ENCODE measurements around the gene ZNF568. TPM values are rescaled to one million over a fixed set of nuclear protein-coding genes. Genes with fewer than 3 reads are reported as not detected.

The ZNF568 gene
- total and polyA plus RNA-seq, 9 of the 15 experiments (the other 6 are each of a cell fraction or from before 2014, with no cell fraction given): 0.04 to 0.36 (median 0.07) TPM; not detected in 1

- Histone ChIP-seq H3K9me1 (ENCODE audit: control insufficient read depth, insufficient read depth, low read length) (no peaks in the 10 kb centered on the region), H3K27ac (ENCODE audit: extremely low read depth, low read depth, low read length) (no peak overlapping the region), H4K20me1 (replicated peaks; ENCODE audit: control insufficient read depth, insufficient read depth, low read length) (no peaks in the 10 kb centered on the region), H3K9me3 (replicated peaks; ENCODE audit: control insufficient read depth, insufficient read depth, low read depth, low read length) (no peaks in the 10 kb centered on the region), H3K9ac (ENCODE audit: insufficient read depth in 1 of 2, low read depth in 2 of 2, low read length in 2 of 2) (no peak overlapping the region), H3K4me1 (replicated peaks in 1 of 2; ENCODE audit: control insufficient read depth in 2 of 2, insufficient read depth in 2 of 2, low read length in 2 of 2) (peaks cover 0 to 7% of the 10 kb centered on the region in 2 experiments; a peak in 1 of 5 replicates), H3K4me3 (peak overlapping the region; percentile 20; the same call in 1 of the 2 replicates), H2AFZ (ENCODE audit: low read depth, low read length) (no peak overlapping the region), H3K4me2 (ENCODE audit: insufficient read depth, low read length) (peak overlapping the region; percentile 18; the same call in 1 of the 2 replicates), H3K36me3 (ENCODE audit: control insufficient read depth, insufficient read depth, low read length) (no peaks in the 10 kb centered on the region), H3K27me3 (ENCODE audit: control insufficient read depth in 2 of 2, insufficient read depth in 2 of 2, low read length in 2 of 2) (no peaks in the 10 kb centered on the region), H3K79me2 (ENCODE audit: control insufficient read depth, insufficient read depth, low read length) (no peaks in the 10 kb centered on the region)
- DNase-seq (ENCODE audit: extremely low read depth in 1 of 4, low spot score in 3 of 4) (peak; percentile 9 to 25 (median 19)), ATAC-seq (peak; percentile 73), FAIRE-seq (no peak)
- in situ Hi-C loops (cut with MboI): no loop called here
- TF ChIP-seq CTCF (IDR thresholded peaks at IDR 0.05 in 2 of 3, conservative IDR thresholded peaks at IDR 0.05 in 1 of 3; ENCODE audit: insufficient read depth in 2 of 3, low read depth in 1 of 3, low read length in 3 of 3): peak; percentile 34 to 48 (median 41)
- TF ChIP-seq ZNF143 (CRISPR knock-in tag; IDR thresholded peaks at IDR 0.05): peak; percentile 55; the same call in 1 of the 2 replicates
- no peak for TF ChIP-seq ZNF3 (CRISPR knock-in tag; IDR thresholded peaks at IDR 0.05)
- TF ChIP-seq ZNF76 (CRISPR knock-in tag; IDR thresholded peaks at IDR 0.05; ENCODE audit: borderline replicate concordance): no peak
- no peak for TF ChIP-seq CREB3L1 (IDR thresholded peaks at IDR 0.05; ENCODE audit: borderline replicate concordance, low read depth)
- TF ChIP-seq RAD21 (CRISPR knock-in tag; conservative IDR thresholded peaks at IDR 0.05 in 1 of 2, IDR thresholded peaks at IDR 0.05 in 1 of 2): peak in 1 of 2 experiments; percentile 72; a peak in 2 of 4 replicates
- TF ChIP-seq ZSCAN29 (IDR thresholded peaks at IDR 0.05): no peak
- no peak for TF ChIP-seq ZNF696 (CRISPR knock-in tag; conservative IDR thresholded peaks at IDR 0.05)
- TF ChIP-seq CHD4 (IDR thresholded peaks at IDR 0.05; ENCODE audit: insufficient read depth, insufficient replicate concordance, low read depth, low read length, poor library complexity, severe bottlenecking): no peak
- CTCF ChIA-PET (ENCODE audit: low intra/inter-chr PET ratio): no interaction called here
- intact Hi-C loops (cut with micrococcal nuclease): no loop called here
- POLR2A ChIA-PET: no interaction called here
- 9% methylated on average over 53 of the region's 56 CpGs for WGBS (ENCODE audit: insufficient coverage, low coverage, missing lambda C conversion rate)
- no TSS peak for BruUV-seq (replicated peaks)
Observed at GRCh38 chr19:36973021-36973843, 57.1 kb downstream of the ZNF568 start.

Measured in K562 (cell line).